Gastrocnemius medialis (tissue), 4 donors: ENCODE measurements around the gene RNF175.

Experiments used
- CTCF ChIP-seq, 5 experiments: fragments of 450-650 bp in 3 of 5; fragments of 200-600 bp in 2 of 5; sonication (generic) in 2 of 5; IDR thresholded peaks in 4 of 5; conservative IDR thresholded peaks in 1 of 5; 1 replicate in 4 of 5; 2 replicates in 1 of 5; pipeline ENCODE4 v1.5.1; 2016 to 2019; ENCODE audit warnings: antibody characterized with exemption in 5 of 5, mild to moderate bottlenecking in 3 of 5, moderate library complexity in 3 of 5
- POLR2A ChIP-seq, 2 donors: fragments of 450-650 bp; IDR thresholded peaks; one replicate each; pipeline ENCODE4 v1.6.1; 2017; ENCODE audit warnings: antibody characterized with exemption in 2 of 2, mild to moderate bottlenecking in 2 of 2, moderate library complexity in 2 of 2

DNA sequence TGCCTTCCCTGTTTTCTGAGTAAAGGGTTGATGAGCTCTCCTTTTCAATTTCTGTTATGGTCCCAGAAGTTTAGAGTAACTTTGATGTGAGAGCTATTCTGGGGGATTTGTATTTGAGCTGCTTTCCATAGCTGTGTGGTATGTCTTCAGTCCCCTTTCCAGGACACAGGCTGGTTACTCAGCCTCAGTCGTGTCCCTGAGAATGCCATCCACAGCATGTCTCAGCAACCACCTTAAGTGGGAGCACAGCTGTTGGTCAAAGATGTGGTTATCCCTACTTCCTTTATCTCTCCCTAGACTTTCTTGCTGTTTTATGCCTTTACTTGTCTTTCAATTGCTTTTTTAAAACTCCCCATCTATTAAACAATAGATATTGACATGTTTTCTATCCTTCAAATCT, 37.8 kb downstream of the RNF175 start:
- TF ChIP-seq CTCF (IDR thresholded peaks at IDR 0.05 in 4 of 5, conservative IDR thresholded peaks at IDR 0.05 in 1 of 5): no peak
- TF ChIP-seq POLR2A (IDR thresholded peaks at IDR 0.05): no peak
